Measurements from ENCODE around the gene YIPF6.

- TF ChIP-seq CEBPB (IDR thresholded peaks at IDR 0.05; ENCODE audit: borderline replicate concordance, low read depth, low read length) (no peak), HDAC6 (IDR thresholded peaks at IDR 0.05; ENCODE audit: low read depth, low read length) (no peak), CC2D1A (CRISPR knock-in tag; IDR thresholded peaks at IDR 0.05) (no peak), ZZZ3 (CRISPR knock-in tag; IDR thresholded peaks at IDR 0.05; ENCODE audit: borderline replicate concordance) (no peak), FOXA1 (IDR thresholded peaks at IDR 0.05) (no peak), FOXA1 (CRISPR knock-in tag; IDR thresholded peaks at IDR 0.05) (no peak), ZBTB21 (CRISPR knock-in tag; IDR thresholded peaks at IDR 0.05) (no peak), RARG (CRISPR knock-in tag; IDR thresholded peaks at IDR 0.05; ENCODE audit: low read depth) (no peak), CTCF (CRISPR knock-in tag; IDR thresholded peaks at IDR 0.05) (no peak), KAT8 (CRISPR knock-in tag; IDR thresholded peaks at IDR 0.05) (no peak)
These were observed 6.3 kb upstream of the YIPF6 start for GRCh38 chrX:68492583-68492982.

Measured in HepG2 (cell line).